Transverse colon (tissue), 4 donors: ENCODE results near the gene MGMT. TPM values are rescaled to one million over a fixed set of nuclear protein-coding genes. Genes with fewer than 3 reads are reported as not detected.

Experiments used
- DNase-seq: peaks from one replicate; pipeline ENCODE4 v3.0.0-alpha.2; 2019
- H3K27ac ChIP-seq, 4 donors: fragments of 200-600 bp; sonication (generic); 2 replicates each; pipeline ENCODE4 v1.5.1; 2016 to 2018; ENCODE audit warnings: inconsistent platforms in 4 of 4
- H3K27me3 ChIP-seq: fragments of 200-600 bp; sonication (generic); 2 replicates; pipeline ENCODE4 v1.5.1; 2017; ENCODE audit warnings: inconsistent platforms
- H3K36me3 ChIP-seq, 4 donors: fragments of 200-600 bp; sonication (generic); 2 replicates each; pipeline ENCODE4 v1.5.1; 2017 to 2019; ENCODE audit warnings: inconsistent platforms in 4 of 4
- H3K4me1 ChIP-seq, 4 donors: fragments of 200-600 bp; sonication (generic); 2 replicates each; pipeline ENCODE4 v1.5.1; 2017 to 2020; ENCODE audit warnings: inconsistent platforms in 4 of 4
- H3K4me3 ChIP-seq, 4 donors: fragments of 200-600 bp; sonication (generic); 1 replicate in 1 of 4; 2 replicates in 3 of 4; pipeline versions ENCODE4 v1.5.1 to v1.6.1; 2017 to 2019; ENCODE audit warnings: inconsistent platforms in 4 of 4
- H3K9me3 ChIP-seq, 2 donors: fragments of 200-600 bp; sonication (generic); 2 replicates each; pipeline ENCODE4 v1.5.1; 2017 to 2019; ENCODE audit warnings: inconsistent platforms in 2 of 2
- EP300 ChIP-seq: sonication (generic); formaldehyde crosslinking; IDR thresholded peaks from one replicate; pipeline ENCODE4 v1.6.1; 2017; ENCODE audit warnings: antibody characterized with exemption, low read depth
- POLR2A ChIP-seq: fragments of 450-650 bp; IDR thresholded peaks from one replicate; pipeline ENCODE4 v1.6.1; 2016; ENCODE audit warnings: antibody characterized with exemption, mild to moderate bottlenecking, moderate library complexity
- POLR2AphosphoS5 ChIP-seq, 3 donors: sonication (generic); formaldehyde crosslinking; IDR thresholded peaks; one replicate each; pipeline ENCODE4 v1.6.1; 2016; ENCODE audit warnings: antibody characterized with exemption in 3 of 3
- WGBS, 2 donors: methylation state at CpG; one replicate each; pipeline ENCODE4 v1.1.5; 2018; ENCODE audit warnings: low coverage in 1 of 2; 5-methylcytosine and 5-hydroxymethylcytosine counted together
- in situ Hi-C, 4 donors: fragments of 200-750 bp; cut with MboI; loops; one replicate each; pipeline versions ENCODE4 v1.15.0 to v1.15.1; 2017; ENCODE audit warnings: low sequenced_read_pairs in 3 of 4, low pct_ligation_motif_present in 1 of 4, low pct_unique_long_range_greater_than_20kb in 1 of 4
- intact Hi-C: fragments of 100-400 bp; cut with DNase I; formaldehyde crosslinking; loops from one replicate; pipeline ENCODE4 v1.15.1; 2023; ENCODE audit warnings: low total_unique reads
- total RNA-seq, 4 donors: library from RNA; depleted of rRNA; stranded (reverse); fragments of >200 nt; gene quantifications; one replicate each; pipeline ENCODE4 v1.1.0, GENCODE V29; 2016
- TF ChIP-seq, protein P1 (sequence below), 5 experiments: fragments of 200-600 bp in 3 of 5; fragments of 450-650 bp in 2 of 5; sonication (generic) in 3 of 5; IDR thresholded peaks; 1 replicate in 2 of 5; 2 replicates in 3 of 5; pipeline ENCODE4 v1.5.1; 2016 to 2017; ENCODE audit warnings: antibody characterized with exemption in 5 of 5, inconsistent platforms in 3 of 5, mild to moderate bottlenecking in 2 of 5, moderate library complexity in 1 of 5

The MGMT gene
- total RNA-seq, 4 donors from 2014 or later, result 6.6 to 28.9 (median 14.0) TPM

DNA sequence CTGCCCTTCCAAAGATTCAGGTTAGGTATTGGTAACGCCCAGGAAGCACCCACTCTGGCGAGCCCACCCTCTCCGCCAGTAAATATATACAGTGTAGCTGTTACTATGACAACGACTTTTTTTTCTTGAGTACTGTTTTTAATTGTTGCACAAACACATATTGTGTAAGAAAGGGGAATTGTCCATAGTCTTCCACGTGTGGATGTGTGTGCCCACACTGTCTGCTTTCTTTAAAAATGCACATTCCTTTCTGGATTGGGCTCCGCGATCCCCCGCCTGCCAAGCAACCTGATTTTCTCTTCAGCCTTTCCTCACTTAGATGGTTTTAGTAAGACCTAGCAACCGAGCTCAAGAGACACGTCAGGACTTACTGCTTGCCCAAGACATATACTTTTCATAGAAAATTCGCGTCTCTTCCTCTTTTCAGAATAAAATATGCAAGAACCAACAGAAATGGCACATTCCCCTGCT is 249.2 kb downstream of the MGMT start:
- Histone ChIP-seq H3K36me3 (no peaks in the 10 kb centered on the region), H3K27ac (no peak overlapping the region), H3K4me3 (no peak overlapping the region), H3K4me1 (no peaks in the 10 kb centered on the region), H3K27me3 (no peaks in the 10 kb centered on the region), H3K9me3 (no peaks in the 10 kb centered on the region)
- TF ChIP-seq, protein P1, sequence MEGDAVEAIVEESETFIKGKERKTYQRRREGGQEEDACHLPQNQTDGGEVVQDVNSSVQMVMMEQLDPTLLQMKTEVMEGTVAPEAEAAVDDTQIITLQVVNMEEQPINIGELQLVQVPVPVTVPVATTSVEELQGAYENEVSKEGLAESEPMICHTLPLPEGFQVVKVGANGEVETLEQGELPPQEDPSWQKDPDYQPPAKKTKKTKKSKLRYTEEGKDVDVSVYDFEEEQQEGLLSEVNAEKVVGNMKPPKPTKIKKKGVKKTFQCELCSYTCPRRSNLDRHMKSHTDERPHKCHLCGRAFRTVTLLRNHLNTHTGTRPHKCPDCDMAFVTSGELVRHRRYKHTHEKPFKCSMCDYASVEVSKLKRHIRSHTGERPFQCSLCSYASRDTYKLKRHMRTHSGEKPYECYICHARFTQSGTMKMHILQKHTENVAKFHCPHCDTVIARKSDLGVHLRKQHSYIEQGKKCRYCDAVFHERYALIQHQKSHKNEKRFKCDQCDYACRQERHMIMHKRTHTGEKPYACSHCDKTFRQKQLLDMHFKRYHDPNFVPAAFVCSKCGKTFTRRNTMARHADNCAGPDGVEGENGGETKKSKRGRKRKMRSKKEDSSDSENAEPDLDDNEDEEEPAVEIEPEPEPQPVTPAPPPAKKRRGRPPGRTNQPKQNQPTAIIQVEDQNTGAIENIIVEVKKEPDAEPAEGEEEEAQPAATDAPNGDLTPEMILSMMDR (IDR thresholded peaks at IDR 0.05), result no peak
- no peak for TF ChIP-seq EP300
- no peak for TF ChIP-seq POLR2AphosphoS5 (IDR thresholded peaks at IDR 0.05)
- no peak for TF ChIP-seq POLR2A
- in situ Hi-C loops (no loop called here), intact Hi-C loops (no loop called here)
- no peak for DNase-seq
- 83 to 85% methylated on average over 12 of the region's 12 CpGs for WGBS, 2 donors

- no peak for DNase-seq
- H3K36me3 ChIP-seq, result no peaks in the 10 kb centered on the region
- in situ Hi-C loops (no loop called here), intact Hi-C loops (no loop called here)
- no peak for TF ChIP-seq POLR2A
- TF ChIP-seq, protein P1 (IDR thresholded peaks at IDR 0.05), result no peak
- no peak for TF ChIP-seq EP300
- TF ChIP-seq POLR2AphosphoS5 (IDR thresholded peaks at IDR 0.05), result no peak
- H3K4me1 ChIP-seq, result no peaks in the 10 kb centered on the region
- no peaks in the 10 kb centered on the region for H3K9me3 ChIP-seq
- WGBS, 2 donors, result 97 to 98% methylated on average over 9 of the region's 9 CpGs
- H3K27me3 ChIP-seq, result no peaks in the 10 kb centered on the region
- H3K27ac ChIP-seq, result no peak overlapping the region
- no peak overlapping the region for H3K4me3 ChIP-seq
Measured at GRCh38 chr10:129716881-129717280, 249.8 kb downstream of the MGMT start.

- Histone ChIP-seq H3K27me3 (no peaks in the 10 kb centered on the region), H3K27ac (no peak overlapping the region), H3K4me1 (no peaks in the 10 kb centered on the region), H3K9me3 (no peaks in the 10 kb centered on the region), H3K36me3 (no peaks in the 10 kb centered on the region), H3K4me3 (no peak overlapping the region)
- TF ChIP-seq POLR2AphosphoS5 (IDR thresholded peaks at IDR 0.05), result no peak
- TF ChIP-seq POLR2A, result no peak
- TF ChIP-seq EP300, result no peak
- in situ Hi-C loops (no loop called here), intact Hi-C loops (no loop called here)
- WGBS, 2 donors, result 89 to 92% methylated on average over 3 to 14 of the region's 14 CpGs
- DNase-seq, result no peak
Measured at GRCh38 chr10:129717816-129718547, 250.9 kb downstream of the MGMT start.

DNA sequence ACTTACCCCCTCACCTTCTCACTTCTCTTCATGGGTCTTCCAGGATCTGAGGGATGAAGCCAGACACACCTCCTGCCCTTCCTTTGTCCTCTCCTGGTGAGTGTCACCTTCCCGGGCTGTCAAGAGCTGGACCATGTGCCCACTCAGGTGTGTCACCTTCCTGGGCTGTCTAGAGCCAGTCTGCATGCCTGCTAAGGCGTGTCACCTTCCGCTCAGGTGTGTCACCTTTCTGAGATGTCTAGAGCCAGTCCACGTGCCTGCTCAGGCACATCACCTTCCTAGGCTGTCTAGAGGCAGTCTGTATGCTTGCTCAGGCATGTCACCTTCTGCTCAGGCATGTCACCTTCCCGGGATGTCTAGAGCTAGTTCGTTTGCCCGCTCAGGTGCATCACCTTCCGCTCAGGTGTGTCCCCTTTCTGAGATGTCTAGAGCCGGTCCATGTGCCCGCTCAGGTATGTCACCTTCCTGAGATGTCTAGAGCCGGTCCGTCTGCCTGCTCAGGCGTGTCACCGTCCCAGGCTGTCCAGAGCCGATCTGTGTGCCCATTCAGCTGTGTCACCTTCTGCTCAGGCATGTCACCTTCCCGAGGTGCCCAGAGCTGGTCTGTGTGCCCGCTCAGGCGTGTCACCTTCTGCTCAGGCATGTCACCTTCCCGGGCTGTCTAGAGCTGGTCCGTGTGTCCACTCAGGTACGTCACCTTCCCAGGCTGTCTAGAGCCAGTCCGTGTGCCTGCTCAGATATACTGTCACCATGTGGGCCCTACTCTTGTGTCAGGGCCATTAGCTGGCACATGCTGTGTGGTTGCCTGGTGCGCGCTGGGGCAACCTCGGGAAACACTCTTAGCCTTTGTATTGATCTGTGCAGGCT is 251.7 kb downstream of the MGMT start:
- 92 to 97% methylated on average over 6 to 24 of the region's 25 CpGs for WGBS, 2 donors
- H3K9me3 ChIP-seq, result no peaks in the 10 kb centered on the region
- TF ChIP-seq POLR2A (no peak), POLR2AphosphoS5 (IDR thresholded peaks at IDR 0.05) (no peak), EP300 (no peak)
- TF ChIP-seq, protein P1 (IDR thresholded peaks at IDR 0.05), result no peak
- intact Hi-C loops (no loop called here), in situ Hi-C loops (no loop called here)
- no peaks in the 10 kb centered on the region for H3K27me3 ChIP-seq
- no peaks in the 10 kb centered on the region for H3K36me3 ChIP-seq
- no peaks in the 10 kb centered on the region for H3K4me1 ChIP-seq
- DNase-seq, result no peak
- no peak overlapping the region for H3K4me3 ChIP-seq
- no peak overlapping the region for H3K27ac ChIP-seq
